Effector memory CD8-positive, alpha-beta T cell (primary cell): ENCODE results near the gene CYRIA.

ENCODE experiments used
- ATAC-seq: fragments of 150-1000 bp; cut with Tn5 transposase; replicated peaks from 2 replicates; pipeline ENCODE4 v1.10.0; 2021; ENCODE audit warnings: mild to moderate bottlenecking, moderate library complexity
- DNase-seq, 3 experiments: peaks; one replicate each; pipeline ENCODE4 v3.0.0; 2021
- H3K27ac Mint-ChIP-seq, 2 donors: one replicate each; pipeline ENCODE4 v1.8.0; 2022; ENCODE audit warnings: mild to moderate bottlenecking in 2 of 2, mixed read lengths in 2 of 2, moderate library complexity in 2 of 2
- H3K27me3 Mint-ChIP-seq, 2 donors: one replicate each; pipeline ENCODE4 v1.8.0; 2022; ENCODE audit warnings: mixed read lengths in 2 of 2
- H3K36me3 Mint-ChIP-seq: one replicate; pipeline ENCODE4 v1.8.0; 2022; ENCODE audit warnings: mild to moderate bottlenecking, moderate library complexity, mixed read lengths; ENCODE audit not compliant: insufficient read depth
- H3K4me1 Mint-ChIP-seq, 2 donors: one replicate each; pipeline ENCODE4 v1.8.0; 2022; ENCODE audit warnings: low read depth in 2 of 2, mixed read lengths in 2 of 2
- H3K4me3 Mint-ChIP-seq, 2 donors: one replicate each; pipeline ENCODE4 v1.8.0; 2022; ENCODE audit warnings: mild to moderate bottlenecking in 2 of 2, mixed read lengths in 2 of 2, moderate library complexity in 2 of 2
- H3K9me3 Mint-ChIP-seq, 2 donors: one replicate each; pipeline ENCODE4 v1.8.0; 2022; ENCODE audit warnings: mixed read lengths in 2 of 2

The CYRIA gene

DNA sequence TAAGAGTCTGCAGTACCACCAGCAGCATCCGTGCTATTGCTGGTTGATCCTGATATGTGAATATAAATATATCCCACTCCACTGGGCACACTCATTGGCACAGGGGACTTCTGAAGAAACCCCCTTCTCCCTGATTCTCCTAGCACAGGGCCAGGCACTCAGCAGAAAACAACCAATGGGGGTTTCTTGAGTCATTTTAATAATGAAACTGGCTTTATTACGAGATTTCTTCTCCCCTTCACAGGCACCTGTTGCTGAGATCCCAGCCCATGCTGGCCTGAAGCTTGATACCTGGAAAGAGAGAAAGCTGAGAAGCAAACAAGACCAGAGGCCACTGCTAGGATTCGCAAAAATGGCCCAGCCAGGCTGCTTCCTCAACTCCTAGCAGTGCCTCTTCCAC lies 17.9 kb upstream of the CYRIA start:
- DNase-seq (no peak), ATAC-seq (no peak)
- H3K36me3 Mint-ChIP-seq: no peaks in the 10 kb centered on the region
- H3K27ac Mint-ChIP-seq: no peak overlapping the region
- H3K4me1 Mint-ChIP-seq: no peaks in the 10 kb centered on the region
- no peak overlapping the region for H3K4me3 Mint-ChIP-seq
- H3K9me3 Mint-ChIP-seq: no peaks in the 10 kb centered on the region
- peaks cover 0 to 13% of the 10 kb centered on the region in 2 donors for H3K27me3 Mint-ChIP-seq

- Mint-ChIP-seq H3K36me3 (no peaks in the 10 kb centered on the region), H3K4me3 (no peak overlapping the region), H3K27me3 (peaks cover 0 to 7% of the 10 kb centered on the region in 2 donors), H3K9me3 (no peaks in the 10 kb centered on the region), H3K27ac (no peak overlapping the region), H3K4me1 (no peaks in the 10 kb centered on the region)
- ATAC-seq (no peak), DNase-seq (no peak)
Measured at GRCh38 chr2:16682431-16683118, 16.9 kb upstream of the CYRIA start.

GRCh38 chr2:16680781-16681180 lies 15.1 kb upstream of the CYRIA start:
- Mint-ChIP-seq H3K27ac (no peak overlapping the region), H3K4me3 (no peak overlapping the region), H3K4me1 (no peaks in the 10 kb centered on the region), H3K36me3 (no peaks in the 10 kb centered on the region), H3K27me3 (peaks cover 0 to 7% of the 10 kb centered on the region in 2 donors), H3K9me3 (no peaks in the 10 kb centered on the region)
- no peak for DNase-seq
- ATAC-seq: no peak

DNA sequence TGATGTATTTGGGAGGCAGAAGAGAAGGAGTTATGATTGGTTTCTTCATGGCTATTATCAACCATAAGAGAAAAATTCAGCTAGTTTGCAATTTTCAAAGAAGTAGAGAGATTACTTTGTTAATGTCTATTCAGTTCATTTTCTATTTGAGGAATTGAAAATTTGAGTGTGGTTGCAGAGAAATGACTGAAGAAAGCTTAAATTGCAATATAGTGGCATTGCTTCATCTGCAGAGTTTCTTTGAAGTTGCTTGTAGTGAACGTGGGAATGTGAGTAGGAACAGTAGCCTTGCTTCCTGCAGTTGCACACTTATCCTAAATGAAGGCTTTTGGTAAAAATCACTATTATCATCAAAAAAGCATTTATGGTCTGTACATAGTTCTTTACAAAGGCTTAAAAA lies 14.7 kb upstream of the CYRIA start:
- no peak overlapping the region for H3K27ac Mint-ChIP-seq
- DNase-seq: no peak
- H3K36me3 Mint-ChIP-seq: no peaks in the 10 kb centered on the region
- H3K4me1 Mint-ChIP-seq: no peaks in the 10 kb centered on the region
- no peak overlapping the region for H3K4me3 Mint-ChIP-seq
- H3K27me3 Mint-ChIP-seq: peaks cover 0 to 9% of the 10 kb centered on the region in 2 donors
- no peaks in the 10 kb centered on the region for H3K9me3 Mint-ChIP-seq
- no peak for ATAC-seq

DNA sequence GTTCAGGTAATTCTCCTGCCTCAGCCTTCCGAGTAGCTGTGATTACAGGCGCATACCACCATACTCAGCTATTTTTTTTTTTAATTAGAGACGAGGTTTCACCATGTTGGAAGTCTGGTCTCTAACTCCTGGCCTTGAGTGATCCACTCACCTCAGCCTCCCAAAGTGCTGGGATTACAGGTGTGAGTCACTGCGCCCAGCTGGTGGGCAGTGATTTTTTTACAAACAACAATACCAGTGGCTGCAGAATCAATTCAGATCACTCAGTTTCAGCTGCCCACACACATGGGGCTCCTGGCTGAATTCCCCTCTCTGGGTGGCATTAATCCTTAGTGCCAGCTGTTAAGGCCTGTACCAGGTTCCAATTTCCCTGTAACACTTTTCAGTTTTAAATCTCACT lies 13.3 kb upstream of the CYRIA start:
- Mint-ChIP-seq H3K27me3 (peaks cover 0 to 5% of the 10 kb centered on the region in 2 donors), H3K27ac (no peak overlapping the region), H3K9me3 (no peaks in the 10 kb centered on the region), H3K4me1 (no peaks in the 10 kb centered on the region), H3K4me3 (no peak overlapping the region), H3K36me3 (no peaks in the 10 kb centered on the region)
- ATAC-seq (no peak), DNase-seq (no peak)

DNA sequence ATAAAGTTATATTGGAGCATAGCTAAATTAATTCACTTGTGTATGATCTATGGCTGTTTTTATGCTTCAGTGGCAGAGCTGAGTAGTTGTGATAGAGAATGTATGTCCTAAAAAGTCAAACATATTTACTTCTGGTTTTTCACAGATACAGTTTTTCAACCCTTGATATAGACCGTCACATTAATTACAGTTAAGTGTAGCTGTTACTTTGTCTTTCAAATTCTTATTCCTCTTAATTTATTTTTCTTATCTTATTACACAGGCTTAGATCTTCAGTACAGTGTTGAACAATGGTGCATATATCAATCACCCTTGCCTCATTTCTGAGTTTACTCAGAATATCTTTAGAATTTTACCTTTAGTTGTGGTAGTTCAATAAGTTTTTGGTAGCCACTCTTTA lies 12.2 kb upstream of the CYRIA start:
- Mint-ChIP-seq H3K27me3 (peaks cover 0 to 5% of the 10 kb centered on the region in 2 donors), H3K36me3 (no peaks in the 10 kb centered on the region), H3K9me3 (no peaks in the 10 kb centered on the region), H3K4me3 (no peak overlapping the region), H3K4me1 (no peaks in the 10 kb centered on the region), H3K27ac (no peak overlapping the region)
- DNase-seq: no peak
- no peak for ATAC-seq

- Mint-ChIP-seq H3K27ac (no peak overlapping the region), H3K36me3 (no peaks in the 10 kb centered on the region), H3K4me3 (no peak overlapping the region), H3K9me3 (no peaks in the 10 kb centered on the region), H3K4me1 (peaks cover 0 to 1% of the 10 kb centered on the region in 2 donors), H3K27me3 (peaks cover 0 to 5% of the 10 kb centered on the region in 2 donors)
- ATAC-seq (no peak), DNase-seq (no peak)
Measured at GRCh38 chr2:16675781-16676180, 10.1 kb upstream of the CYRIA start.

GRCh38 chr2:16674154-16674553 lies 8.5 kb upstream of the CYRIA start:
- H3K27ac Mint-ChIP-seq: no peak overlapping the region
- peaks cover 0 to 1% of the 10 kb centered on the region in 2 donors for H3K4me1 Mint-ChIP-seq
- ATAC-seq (no peak), DNase-seq (no peak)
- no peaks in the 10 kb centered on the region for H3K9me3 Mint-ChIP-seq
- no peak overlapping the region for H3K4me3 Mint-ChIP-seq
- H3K27me3 Mint-ChIP-seq: peaks cover 0 to 5% of the 10 kb centered on the region in 2 donors
- no peaks in the 10 kb centered on the region for H3K36me3 Mint-ChIP-seq

DNA sequence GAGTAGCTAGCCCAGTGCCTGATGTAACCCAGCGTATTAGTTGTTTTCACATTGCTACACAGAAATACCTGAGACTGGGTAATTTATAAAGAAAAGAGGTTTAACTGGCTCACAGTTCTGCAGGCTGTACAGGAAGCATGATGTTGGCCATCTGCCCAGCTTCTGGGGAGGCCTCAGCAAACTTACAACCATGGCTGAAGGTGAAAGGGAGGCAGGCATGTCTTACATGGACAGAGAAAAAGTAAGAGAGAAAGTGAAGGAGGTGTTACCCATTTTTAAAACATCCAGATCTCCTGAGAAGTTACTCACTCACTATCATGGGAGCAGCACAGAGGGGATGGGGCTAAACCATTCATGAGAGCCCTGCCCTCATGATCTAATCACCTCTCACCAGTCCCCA lies 6.1 kb upstream of the CYRIA start:
- Mint-ChIP-seq H3K4me1 (peaks cover 0 to 1% of the 10 kb centered on the region in 2 donors), H3K27ac (no peak overlapping the region), H3K9me3 (no peaks in the 10 kb centered on the region), H3K4me3 (no peak overlapping the region), H3K36me3 (no peaks in the 10 kb centered on the region), H3K27me3 (peaks cover 5 to 7% of the 10 kb centered on the region in 2 donors)
- DNase-seq (no peak), ATAC-seq (no peak)

GRCh38 chr2:16669388-16669787 lies 3.8 kb upstream of the CYRIA start:
- H3K36me3 Mint-ChIP-seq: peaks cover 13% of the 10 kb centered on the region

DNA sequence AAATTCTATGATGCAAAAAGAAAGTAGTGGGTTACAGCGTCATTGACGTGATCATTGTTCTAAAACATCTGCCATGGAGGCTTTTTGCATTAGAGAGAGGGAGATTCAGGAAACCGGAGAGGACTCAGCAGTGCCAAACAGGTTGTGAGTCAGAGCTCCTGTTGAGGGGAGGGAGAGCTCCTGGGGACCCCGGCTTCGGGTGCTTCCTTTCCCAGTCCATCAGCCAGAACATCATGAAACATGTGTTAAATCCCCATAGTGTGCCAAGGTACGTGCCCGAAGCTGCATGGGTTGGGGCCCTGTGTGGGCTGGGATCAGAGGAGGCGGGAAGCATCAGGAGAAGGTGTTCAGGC lies 791 bp upstream of the CYRIA start:
- DNase-seq: no peak
- Mint-ChIP-seq H3K4me3 (peak overlapping the region; percentile 81 to 88), H3K36me3 (peaks cover 18% of the 10 kb centered on the region), H3K27me3 (peaks cover 8 to 40% of the 10 kb centered on the region in 2 donors), H3K4me1 (peaks cover 31 to 42% of the 10 kb centered on the region in 2 donors), H3K9me3 (no peaks in the 10 kb centered on the region), H3K27ac (peak overlapping the region; percentile 94 to 96)
- ATAC-seq: peak; percentile 25

More at GRCh38 chr2:16669388-16669787, 3.8 kb upstream of the CYRIA start:
- H3K27me3 Mint-ChIP-seq: peaks cover 8 to 31% of the 10 kb centered on the region in 2 donors
- no peak overlapping the region for H3K27ac Mint-ChIP-seq
- no peaks in the 10 kb centered on the region for H3K9me3 Mint-ChIP-seq
- ATAC-seq (no peak), DNase-seq (no peak)
- no peak overlapping the region for H3K4me3 Mint-ChIP-seq
- H3K4me1 Mint-ChIP-seq: peaks cover 17 to 18% of the 10 kb centered on the region in 2 donors

DNA sequence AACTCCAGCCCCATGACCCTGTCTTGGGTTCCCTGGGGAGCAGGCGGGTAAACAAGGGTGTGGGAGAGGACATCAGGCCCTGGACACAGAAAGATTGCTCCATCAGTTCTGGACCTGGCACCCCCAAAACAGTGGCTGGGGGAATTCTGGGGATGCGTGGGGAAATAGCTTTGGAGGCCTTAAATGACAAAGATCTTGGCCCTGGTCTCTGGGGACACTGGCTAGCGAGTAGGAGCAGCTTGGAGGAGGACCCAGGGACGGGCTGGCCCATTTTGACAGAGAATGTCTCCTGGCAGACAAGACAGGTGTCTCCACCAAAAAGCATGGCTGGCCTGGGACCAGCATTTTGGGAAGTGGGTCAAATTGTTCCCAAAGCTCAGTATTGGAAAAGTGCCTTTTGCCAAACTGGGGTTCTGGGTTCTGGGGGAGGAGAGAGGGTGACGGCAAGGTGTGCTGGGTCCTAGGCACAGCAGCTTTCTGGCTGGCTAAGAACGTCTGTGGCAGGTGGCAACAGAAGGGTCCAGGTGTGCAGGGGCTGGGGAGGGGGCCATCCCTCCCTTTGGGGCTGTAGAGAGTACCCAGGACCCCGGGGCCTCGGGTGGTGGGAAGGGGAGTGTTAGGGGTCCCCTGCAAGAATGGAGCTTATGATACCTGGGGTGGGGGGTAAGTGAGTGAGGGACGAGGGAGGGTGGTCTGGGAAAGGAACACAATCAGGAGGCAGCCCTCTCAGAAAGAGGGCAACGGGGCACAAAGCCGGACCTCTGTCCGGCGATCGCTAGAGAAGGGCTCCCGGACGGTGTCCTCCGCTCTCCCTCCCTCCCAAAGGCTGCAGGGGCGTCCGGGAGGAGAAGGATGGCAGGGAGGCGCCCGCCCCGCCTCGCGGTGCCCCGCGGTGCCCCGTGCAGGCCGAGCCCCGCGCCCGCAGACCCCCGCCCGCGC lies 556 bp downstream of the CYRIA start:
- no peak for ATAC-seq
- Mint-ChIP-seq H3K9me3 (no peaks in the 10 kb centered on the region), H3K4me1 (peaks cover 34 to 44% of the 10 kb centered on the region in 2 donors), H3K27me3 (peaks cover 8 to 40% of the 10 kb centered on the region in 2 donors), H3K4me3 (peak overlapping the region; percentile 88 to 92), H3K36me3 (peaks cover 18% of the 10 kb centered on the region), H3K27ac (peak overlapping the region; percentile 94 to 96)
- DNase-seq: no peak

GRCh38 chr2:16664052-16664731 lies 1.4 kb downstream of the CYRIA start:
- Mint-ChIP-seq H3K4me3 (peak overlapping the region; percentile 88 to 92), H3K27me3 (peaks cover 8 to 40% of the 10 kb centered on the region in 2 donors), H3K9me3 (no peaks in the 10 kb centered on the region), H3K27ac (peak overlapping the region; percentile 89 to 94), H3K4me1 (peaks cover 34 to 47% of the 10 kb centered on the region in 2 donors), H3K36me3 (peaks cover 18% of the 10 kb centered on the region)
- ATAC-seq (peak; percentile 48), DNase-seq (no peak)
